ENCODE data around the gene CP. TPM values are rescaled to one million over a fixed set of nuclear protein-coding genes. Genes with fewer than 3 reads are reported as not detected.

The CP gene
- total and polyA plus RNA-seq, 2 of the 13 experiments (the other 11 are each of a cell fraction or from before 2014, with no cell fraction given) = 42.6 to 789 TPM

- TF ChIP-seq TFE3 (CRISPR knock-in tag; IDR thresholded peaks at IDR 0.05) (peak; percentile 85), HDAC1 (CRISPR knock-in tag; IDR thresholded peaks at IDR 0.05) (peak; percentile 88), KDM4B (CRISPR knock-in tag; IDR thresholded peaks at IDR 0.05) (peak; percentile 23; the same call in 1 of the 2 replicates), RBM39 (IDR thresholded peaks at IDR 0.05; ENCODE audit: low read depth, low read length, poor library complexity, severe bottlenecking) (no peak), TBX2 (CRISPR knock-in tag; IDR thresholded peaks at IDR 0.05; ENCODE audit: borderline replicate concordance) (no peak; the same call in 1 of the 2 replicates), ZNF775 (CRISPR knock-in tag; IDR thresholded peaks at IDR 0.05; ENCODE audit: borderline replicate concordance) (no peak), RBM22 (optimal IDR thresholded peaks at IDR 0.05; ENCODE audit: low read length) (no peak), RFXANK (CRISPR knock-in tag; IDR thresholded peaks at IDR 0.05) (no peak), FOXK1 (CRISPR knock-in tag; IDR thresholded peaks at IDR 0.05; ENCODE audit: borderline replicate concordance, low read depth) (peak; percentile 70; the same call in 1 of the 2 replicates), RBFOX2 (IDR thresholded peaks at IDR 0.05; ENCODE audit: low read depth, low read length) (no peak), HIVEP1 (CRISPR knock-in tag; IDR thresholded peaks at IDR 0.05) (no peak), U2AF2 (IDR thresholded peaks at IDR 0.05; ENCODE audit: low read depth, low read length) (no peak), ZBTB43 (CRISPR knock-in tag; conservative IDR thresholded peaks at IDR 0.05) (peak; percentile 71; the same call in 1 of the 2 replicates), ZNF577 (CRISPR knock-in tag; IDR thresholded peaks at IDR 0.05; ENCODE audit: borderline replicate concordance, low read depth) (no peak), HMG20B (CRISPR knock-in tag; conservative IDR thresholded peaks at IDR 0.05) (no peak), GLMP (CRISPR knock-in tag; IDR thresholded peaks at IDR 0.05; ENCODE audit: borderline replicate concordance) (no peak), FLYWCH1 (CRISPR knock-in tag; IDR thresholded peaks at IDR 0.05) (no peak), HNRNPUL1 (IDR thresholded peaks at IDR 0.05; ENCODE audit: low read depth, low read length) (no peak), ZC3H13 (CRISPR knock-in tag; IDR thresholded peaks at IDR 0.05) (no peak), STAT6 (CRISPR knock-in tag; IDR thresholded peaks at IDR 0.05; ENCODE audit: borderline replicate concordance) (0 out of 2 replicates have a peak, but pooled peaks have one; percentile 25), LCORL (IDR thresholded peaks at IDR 0.05) (no peak), LCORL (CRISPR knock-in tag; IDR thresholded peaks at IDR 0.05) (no peak), RNF219 (CRISPR knock-in tag; IDR thresholded peaks at IDR 0.05) (no peak)
Observed at GRCh38 chr3:149214702-149215101, 6.9 kb downstream of the CP start (continued).

Measured in HepG2 (cell line).